Measurements from ENCODE around the gene PSD4. TPM values are rescaled to one million over a fixed set of nuclear protein-coding genes. Genes with fewer than 3 reads are reported as not detected.

PSD4 gene
- total RNA-seq, 2 donors from 2014 or later, result 13.1 to 16.9 TPM

DNA sequence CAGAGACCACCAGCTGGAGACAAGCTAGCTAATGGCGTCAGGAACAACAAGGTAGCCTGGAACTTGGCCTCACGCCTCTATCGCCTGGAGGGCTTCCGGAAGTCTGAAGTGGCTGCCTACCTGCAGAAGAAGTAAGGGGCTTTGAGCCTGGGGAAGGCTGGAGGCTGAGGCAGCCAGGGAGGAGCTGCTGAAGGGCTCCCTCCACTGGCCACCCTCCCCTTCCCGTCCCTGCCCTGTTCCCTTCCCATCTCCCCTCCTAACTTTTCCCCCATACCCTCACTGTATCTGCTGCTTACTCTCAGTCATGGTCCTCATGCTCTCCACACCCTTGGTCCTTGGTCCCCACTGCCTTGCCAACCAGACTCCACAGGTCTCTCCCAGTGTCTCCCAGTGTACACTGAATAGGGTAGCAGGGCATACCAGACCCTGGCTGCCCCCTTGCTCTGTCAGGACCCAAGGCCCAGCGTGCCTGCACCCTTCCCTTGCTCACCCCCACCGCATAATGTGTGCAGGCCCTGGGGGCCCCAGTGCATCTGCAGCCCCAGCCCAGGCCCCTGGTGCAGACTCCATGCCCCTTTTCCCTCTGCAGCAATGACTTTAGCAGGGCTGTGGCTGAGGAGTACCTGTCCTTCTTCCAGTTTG lies 18.8 kb downstream of the PSD4 start:
- Histone ChIP-seq H3K9me3 (no peaks in the 10 kb centered on the region), H3K4me1 (ENCODE audit: control insufficient read depth in 1 of 2, low read depth in 2 of 2) (no peaks in the 10 kb centered on the region), H3K27me3 (replicated peaks; ENCODE audit: insufficient read depth) (no peaks in the 10 kb centered on the region), H3K36me3 (no peaks in the 10 kb centered on the region), H3K4me3 (no peak overlapping the region), H3K27ac (no peak overlapping the region)
- TF ChIP-seq CTCF (IDR thresholded peaks at IDR 0.05), result no peak
- ATAC-seq (ENCODE audit: insufficient number of reproducible peaks, low FRiP score, low read depth), result no peak
- DNase-seq (ENCODE audit: low spot score), result no peak

GRCh38 chr2:113195923-113196501 lies 22.2 kb downstream of the PSD4 start:
- H3K4me3 ChIP-seq, result no peak overlapping the region
- H3K27me3 ChIP-seq (replicated peaks; ENCODE audit: insufficient read depth), result no peaks in the 10 kb centered on the region
- TF ChIP-seq CTCF (IDR thresholded peaks at IDR 0.05), result no peak
- DNase-seq (ENCODE audit: low spot score) (no peak), ATAC-seq (ENCODE audit: insufficient number of reproducible peaks, low FRiP score, low read depth) (no peak)
- H3K9me3 ChIP-seq, result no peaks in the 10 kb centered on the region
- H3K4me1 ChIP-seq (ENCODE audit: control insufficient read depth in 1 of 2, low read depth in 2 of 2), result peaks cover 0 to 7% of the 10 kb centered on the region in 2 donors
- no peak overlapping the region for H3K27ac ChIP-seq
- no peaks in the 10 kb centered on the region for H3K36me3 ChIP-seq

- no peak for DNase-seq (ENCODE audit: low spot score)
- Histone ChIP-seq H3K36me3 (no peaks in the 10 kb centered on the region), H3K4me1 (ENCODE audit: control insufficient read depth in 1 of 2, low read depth in 2 of 2) (peaks cover 0 to 7% of the 10 kb centered on the region in 2 donors), H3K4me3 (no peak overlapping the region), H3K27me3 (replicated peaks; ENCODE audit: insufficient read depth) (no peaks in the 10 kb centered on the region), H3K9me3 (no peaks in the 10 kb centered on the region), H3K27ac (no peak overlapping the region)
- ATAC-seq (ENCODE audit: insufficient number of reproducible peaks, low FRiP score, low read depth), result no peak
- no peak for TF ChIP-seq CTCF (IDR thresholded peaks at IDR 0.05)
Measured at GRCh38 chr2:113196839-113197238, 23.1 kb downstream of the PSD4 start.

DNA sequence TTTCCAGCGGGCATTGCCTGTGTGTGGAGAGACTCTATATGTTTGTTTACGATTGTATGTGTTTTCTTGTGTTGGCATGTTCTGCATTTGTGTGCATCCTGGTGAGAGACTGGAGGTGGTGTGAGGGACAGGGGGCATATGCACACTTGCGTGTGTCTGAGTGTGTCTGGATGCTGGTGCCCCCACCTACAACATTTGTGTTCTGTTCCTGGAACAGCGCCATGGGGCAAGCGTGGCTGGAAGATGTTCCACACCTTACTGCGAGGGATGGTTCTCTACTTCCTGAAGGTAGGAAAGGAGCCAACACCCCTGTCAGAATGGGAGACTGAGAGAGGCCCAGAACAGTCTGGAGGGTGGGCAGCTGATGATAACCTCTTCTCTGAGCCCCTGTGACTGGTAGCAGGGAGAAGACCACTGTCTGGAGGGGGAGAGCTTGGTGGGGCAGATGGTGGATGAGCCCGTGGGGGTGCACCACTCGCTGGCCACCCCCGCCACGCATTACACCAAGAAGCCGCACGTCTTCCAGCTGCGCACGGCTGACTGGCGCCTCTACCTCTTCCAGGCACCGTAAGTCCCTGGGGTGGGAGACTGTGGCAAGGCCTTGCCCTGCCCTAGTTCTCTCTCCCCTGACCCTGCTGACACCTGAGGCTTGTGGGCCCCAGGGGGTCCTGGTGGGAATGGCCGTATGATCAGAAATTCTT lies 23.7 kb downstream of the PSD4 start:
- Histone ChIP-seq H3K27me3 (replicated peaks; ENCODE audit: insufficient read depth) (no peaks in the 10 kb centered on the region), H3K27ac (no peak overlapping the region), H3K9me3 (no peaks in the 10 kb centered on the region), H3K36me3 (no peaks in the 10 kb centered on the region), H3K4me1 (ENCODE audit: control insufficient read depth in 1 of 2, low read depth in 2 of 2) (peaks cover 0 to 7% of the 10 kb centered on the region in 2 donors), H3K4me3 (no peak overlapping the region)
- ATAC-seq (ENCODE audit: insufficient number of reproducible peaks, low FRiP score, low read depth) (no peak), DNase-seq (ENCODE audit: low spot score) (no peak)
- TF ChIP-seq CTCF (IDR thresholded peaks at IDR 0.05), result no peak

GRCh38 chr2:113198048-113198789 lies 24.4 kb downstream of the PSD4 start:
- no peak for DNase-seq (ENCODE audit: low spot score)
- H3K27ac ChIP-seq, result no peak overlapping the region

More at GRCh38 chr2:113198048-113198789, 24.4 kb downstream of the PSD4 start:
- no peaks in the 10 kb centered on the region for H3K27me3 ChIP-seq (replicated peaks; ENCODE audit: insufficient read depth)
- no peak for TF ChIP-seq CTCF (IDR thresholded peaks at IDR 0.05)
- H3K4me1 ChIP-seq (ENCODE audit: control insufficient read depth in 1 of 2, low read depth in 2 of 2), result peaks cover 0 to 7% of the 10 kb centered on the region in 2 donors
- H3K4me3 ChIP-seq, result peak overlapping the region; percentile 95
- H3K36me3 ChIP-seq, result no peaks in the 10 kb centered on the region
- no peak for ATAC-seq (ENCODE audit: insufficient number of reproducible peaks, low FRiP score, low read depth)
- H3K9me3 ChIP-seq, result no peaks in the 10 kb centered on the region
